ENCODE measurements around the gene GCSH.
A peak's percentile ranks its signal among the peaks of the same experiment; 100 is the strongest.

Gene GCSH

GRCh38 chr16:81080233-81080632, 16.0 kb downstream of the GCSH start:
- H3K27me3 Mint-ChIP-seq, result no peaks in the 10 kb centered on the region
- DNase-seq (ENCODE audit: low spot score in 2 of 2) (no peak), ATAC-seq (ENCODE audit: low read depth) (no peak)
- no peaks in the 10 kb centered on the region for H3K9me3 Mint-ChIP-seq
- H3K4me1 Mint-ChIP-seq, result no peaks in the 10 kb centered on the region
- no peak overlapping the region for H3K27ac Mint-ChIP-seq
- H3K36me3 Mint-ChIP-seq, result no peaks in the 10 kb centered on the region
- no peak overlapping the region for H3K4me3 Mint-ChIP-seq

- Mint-ChIP-seq H3K36me3 (no peaks in the 10 kb centered on the region), H3K9me3 (no peaks in the 10 kb centered on the region), H3K4me1 (no peaks in the 10 kb centered on the region), H3K4me3 (peak within 1 kb of the TSS; percentile 25), H3K27me3 (no peaks in the 10 kb centered on the region), H3K27ac (no peak within 1 kb of the TSS)
- ATAC-seq (ENCODE audit: low read depth) (peak; percentile 81), DNase-seq (ENCODE audit: low spot score in 2 of 2) (peak in 1 of 2 donors; percentile 98)
These were observed 18.9 kb downstream of the GCSH start, which contains the start of gene C16orf46 for GRCh38 chr16:81077076-81077940. TSS of gene C16orf46 (minus strand) at chr16:81077238. CDS start at chr16:81063955, 13,283 bp downstream.

GRCh38 chr16:81076566-81077075, 19.6 kb downstream of the GCSH start:
- no peaks in the 10 kb centered on the region for H3K9me3 Mint-ChIP-seq
- H3K27me3 Mint-ChIP-seq, result no peaks in the 10 kb centered on the region
- no peak overlapping the region for H3K27ac Mint-ChIP-seq
- peak; percentile 78 for ATAC-seq (ENCODE audit: low read depth)
- H3K4me1 Mint-ChIP-seq, result no peaks in the 10 kb centered on the region
- no peaks in the 10 kb centered on the region for H3K36me3 Mint-ChIP-seq
- peak; percentile 98 to 99 for DNase-seq (ENCODE audit: low spot score in 2 of 2)
- no peak overlapping the region for H3K4me3 Mint-ChIP-seq

- Mint-ChIP-seq H3K4me1 (no peaks in the 10 kb centered on the region), H3K27me3 (no peaks in the 10 kb centered on the region), H3K4me3 (no peak overlapping the region), H3K9me3 (no peaks in the 10 kb centered on the region), H3K27ac (no peak overlapping the region), H3K36me3 (no peaks in the 10 kb centered on the region)
- ATAC-seq (ENCODE audit: low read depth) (no peak), DNase-seq (ENCODE audit: low spot score in 2 of 2) (no peak)
These were observed 22.4 kb downstream of the GCSH start for GRCh38 chr16:81073560-81074330.

- DNase-seq (ENCODE audit: low spot score in 2 of 2), result no peak
- Mint-ChIP-seq H3K27ac (no peak overlapping the region), H3K9me3 (no peaks in the 10 kb centered on the region), H3K27me3 (no peaks in the 10 kb centered on the region), H3K4me3 (no peak overlapping the region), H3K4me1 (no peaks in the 10 kb centered on the region), H3K36me3 (no peaks in the 10 kb centered on the region)
- ATAC-seq (ENCODE audit: low read depth), result no peak
These were observed 24.4 kb downstream of the GCSH start for GRCh38 chr16:81071805-81072204.

GRCh38 chr16:81070979-81071378, 25.2 kb downstream of the GCSH start:
- Mint-ChIP-seq H3K4me1 (no peaks in the 10 kb centered on the region), H3K36me3 (no peaks in the 10 kb centered on the region), H3K27me3 (no peaks in the 10 kb centered on the region), H3K27ac (no peak overlapping the region), H3K4me3 (no peak overlapping the region), H3K9me3 (no peaks in the 10 kb centered on the region)
- ATAC-seq (ENCODE audit: low read depth), result no peak
- no peak for DNase-seq (ENCODE audit: low spot score in 2 of 2)

GRCh38 chr16:81069063-81069462, 27.1 kb downstream of the GCSH start:
- Mint-ChIP-seq H3K9me3 (no peaks in the 10 kb centered on the region), H3K36me3 (no peaks in the 10 kb centered on the region), H3K27ac (no peak overlapping the region), H3K27me3 (no peaks in the 10 kb centered on the region), H3K4me1 (no peaks in the 10 kb centered on the region), H3K4me3 (no peak overlapping the region)
- ATAC-seq (ENCODE audit: low read depth) (no peak), DNase-seq (ENCODE audit: low spot score in 2 of 2) (no peak)

GRCh38 chr16:81067166-81067565, 29.0 kb downstream of the GCSH start:
- ATAC-seq (ENCODE audit: low read depth), result no peak
- Mint-ChIP-seq H3K4me1 (no peaks in the 10 kb centered on the region), H3K4me3 (no peak overlapping the region), H3K27me3 (no peaks in the 10 kb centered on the region), H3K27ac (no peak overlapping the region), H3K36me3 (no peaks in the 10 kb centered on the region), H3K9me3 (no peaks in the 10 kb centered on the region)
- no peak for DNase-seq (ENCODE audit: low spot score in 2 of 2)

GRCh38 chr16:81066681-81067080, 29.5 kb downstream of the GCSH start:
- Mint-ChIP-seq H3K27ac (no peak overlapping the region), H3K4me3 (no peak overlapping the region), H3K4me1 (no peaks in the 10 kb centered on the region), H3K27me3 (no peaks in the 10 kb centered on the region), H3K36me3 (no peaks in the 10 kb centered on the region), H3K9me3 (no peaks in the 10 kb centered on the region)
- no peak for DNase-seq (ENCODE audit: low spot score in 2 of 2)
- no peak for ATAC-seq (ENCODE audit: low read depth)

- Mint-ChIP-seq H3K27me3 (no peaks in the 10 kb centered on the region), H3K9me3 (no peaks in the 10 kb centered on the region), H3K4me1 (no peaks in the 10 kb centered on the region), H3K27ac (no peak overlapping the region), H3K36me3 (no peaks in the 10 kb centered on the region), H3K4me3 (no peak overlapping the region)
- DNase-seq (ENCODE audit: low spot score in 2 of 2) (no peak), ATAC-seq (ENCODE audit: low read depth) (no peak)
These were observed 34.2 kb downstream of the GCSH start for GRCh38 chr16:81061871-81062608.

- H3K4me3 Mint-ChIP-seq, result no peak overlapping the region
- no peaks in the 10 kb centered on the region for H3K36me3 Mint-ChIP-seq
- ATAC-seq (ENCODE audit: low read depth) (no peak), DNase-seq (ENCODE audit: low spot score in 2 of 2) (no peak)
- no peaks in the 10 kb centered on the region for H3K9me3 Mint-ChIP-seq
- H3K4me1 Mint-ChIP-seq, result no peaks in the 10 kb centered on the region
- H3K27me3 Mint-ChIP-seq, result no peaks in the 10 kb centered on the region
- H3K27ac Mint-ChIP-seq, result no peak overlapping the region
These were observed 34.9 kb downstream of the GCSH start for GRCh38 chr16:81061307-81061640.

- no peak for DNase-seq (ENCODE audit: low spot score in 2 of 2)
- Mint-ChIP-seq H3K27me3 (no peaks in the 10 kb centered on the region), H3K4me1 (no peaks in the 10 kb centered on the region), H3K4me3 (no peak overlapping the region), H3K36me3 (no peaks in the 10 kb centered on the region), H3K9me3 (no peaks in the 10 kb centered on the region), H3K27ac (no peak overlapping the region)
- ATAC-seq (ENCODE audit: low read depth), result no peak
These were observed 35.5 kb downstream of the GCSH start for GRCh38 chr16:81060576-81061306.

- DNase-seq (ENCODE audit: low spot score in 2 of 2) (no peak), ATAC-seq (ENCODE audit: low read depth) (no peak)
- peaks cover 5% of the 10 kb centered on the region for H3K4me1 Mint-ChIP-seq
- H3K27me3 Mint-ChIP-seq, result peaks cover 2% of the 10 kb centered on the region
- peaks cover 8% of the 10 kb centered on the region for H3K9me3 Mint-ChIP-seq
- no peak overlapping the region for H3K4me3 Mint-ChIP-seq
- peaks cover 1% of the 10 kb centered on the region for H3K36me3 Mint-ChIP-seq
- no peak overlapping the region for H3K27ac Mint-ChIP-seq
These were observed 42.4 kb downstream of the GCSH start for GRCh38 chr16:81053761-81054160.

Measured in memory B cell (primary cell).